ENCODE measurements around the gene LTF.
"Not testable (repeated sequence)": the region's sequence is repeated elsewhere in the genome, so short reads cannot be mapped to it uniquely, and the experiment has no call there.

Gene LTF

DNA sequence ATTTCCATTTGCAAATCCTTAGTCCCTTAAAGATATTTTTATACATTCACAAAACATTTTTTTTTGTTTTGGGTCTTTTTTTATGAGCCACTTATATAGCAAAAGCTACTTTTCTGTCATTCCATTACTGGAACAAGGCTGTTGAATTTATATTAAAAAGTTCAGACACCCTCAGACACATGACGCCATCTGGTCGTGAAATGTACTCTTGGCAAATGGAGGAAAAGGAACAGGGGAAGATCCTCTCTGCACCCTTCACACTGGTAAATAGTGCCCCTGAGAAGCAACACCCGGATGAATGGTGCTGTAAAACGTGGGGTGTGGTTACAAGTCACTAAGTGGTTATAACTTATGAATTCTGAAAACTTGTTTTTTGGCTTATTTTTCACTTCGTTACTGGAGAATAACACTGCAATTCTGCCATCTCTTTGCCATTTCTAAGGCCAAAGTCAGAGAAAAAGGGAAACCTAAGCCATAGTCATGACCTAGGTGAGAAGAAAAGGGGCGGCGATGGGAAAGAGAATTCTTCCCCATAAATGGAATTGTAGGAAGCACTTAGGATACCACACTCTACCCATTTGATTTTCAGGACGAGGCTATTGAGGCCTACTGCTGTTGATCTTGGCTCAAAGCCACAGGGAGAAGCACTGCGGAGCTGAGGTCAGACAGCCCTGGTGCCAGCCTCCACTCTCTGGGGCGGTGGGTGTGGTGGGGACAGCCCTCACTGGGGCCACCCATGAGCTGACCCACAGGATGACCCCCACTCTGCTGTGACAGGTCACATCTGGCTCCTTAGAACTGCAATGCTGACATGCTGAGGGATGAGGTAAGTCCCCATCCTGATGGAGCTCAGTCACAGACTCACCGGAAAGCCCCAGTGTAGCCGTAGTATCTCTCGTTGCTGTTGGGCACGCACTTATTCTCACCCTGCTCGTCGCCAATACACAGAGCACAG, 21.9 kb downstream of the LTF start:
- DNase-seq = peak in 8 of 51 donors; percentile 3 to 46 (median 12)

DNA sequence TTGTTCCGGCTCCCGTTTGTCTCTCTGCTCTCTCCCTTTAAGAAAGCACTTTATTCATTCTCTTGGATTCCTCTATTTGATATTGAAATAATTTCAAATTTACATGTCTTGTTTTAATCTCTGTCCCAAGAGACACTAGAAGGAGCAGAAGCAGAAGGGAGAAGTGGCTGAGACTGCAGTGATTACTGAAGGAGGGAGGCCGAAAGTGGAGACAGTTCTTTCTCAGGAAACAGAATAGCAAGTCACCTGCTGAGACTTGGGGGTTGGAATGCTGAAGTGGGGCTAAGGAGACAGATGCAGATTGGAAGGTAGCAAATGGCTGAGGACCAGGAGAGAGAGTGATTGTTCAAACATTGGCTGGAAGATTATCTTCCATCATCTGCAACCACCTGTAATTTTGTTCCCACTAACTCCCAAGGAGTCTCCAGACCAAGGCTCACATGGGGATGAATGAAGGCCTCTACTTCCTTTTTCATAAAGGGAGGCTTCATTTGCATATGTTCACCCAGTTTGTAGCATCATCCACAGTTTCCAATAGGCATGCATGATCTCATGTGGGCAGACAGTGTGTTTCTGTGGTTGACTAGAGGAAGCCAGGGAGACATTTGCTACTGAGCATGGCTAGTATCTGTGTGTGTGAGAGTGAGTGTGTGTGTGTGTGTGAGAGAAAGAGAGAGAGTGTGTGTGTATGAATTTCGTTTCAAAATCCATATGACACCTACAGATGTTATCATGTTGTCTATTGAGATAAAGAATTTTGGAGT, 24.0 kb downstream of the LTF start:
- DNase-seq = no peak

- DNase-seq = peak in 6 of 51 donors; percentile 4 to 27 (median 12)
Observed at GRCh38 chr3:46438831-46439230, 25.9 kb downstream of the LTF start.

DNA sequence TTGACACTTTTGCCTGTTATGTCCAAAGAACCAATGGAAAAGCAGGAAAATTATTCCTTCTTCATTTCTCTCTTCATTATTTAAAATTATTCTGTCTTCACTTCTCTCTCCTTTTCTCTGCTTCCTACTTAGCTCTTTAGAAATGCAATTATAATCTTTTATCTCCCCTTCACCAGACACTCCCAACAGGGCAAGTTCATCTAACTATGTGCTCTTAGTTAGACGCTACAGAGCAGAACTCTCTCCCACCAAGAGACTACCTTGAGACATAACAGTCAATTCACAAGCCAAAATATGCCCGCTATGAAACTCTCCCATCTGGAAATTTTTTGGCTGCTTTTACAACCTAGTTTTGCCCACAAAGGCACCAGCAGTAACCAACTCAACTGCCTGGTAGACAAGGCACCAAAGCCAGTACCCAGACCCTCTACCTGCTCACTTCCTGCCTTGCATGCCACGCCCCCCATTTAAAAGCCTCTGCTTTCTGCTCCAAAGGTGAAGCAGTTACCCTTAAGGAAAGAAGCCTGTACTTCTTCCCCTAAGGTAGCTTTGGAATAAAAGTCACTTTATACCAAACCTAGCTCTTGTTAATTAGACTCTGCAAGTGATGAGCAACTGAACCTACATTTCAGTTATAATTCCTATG, 29.5 kb downstream of the LTF start:
- DNase-seq = no peak

GRCh38 chr3:46433841-46434240, 30.9 kb downstream of the LTF start:
- no peak for DNase-seq

- DNase-seq = not testable (repeated sequence)
Observed at GRCh38 chr3:46433118-46433517, 31.6 kb downstream of the LTF start.

DNA sequence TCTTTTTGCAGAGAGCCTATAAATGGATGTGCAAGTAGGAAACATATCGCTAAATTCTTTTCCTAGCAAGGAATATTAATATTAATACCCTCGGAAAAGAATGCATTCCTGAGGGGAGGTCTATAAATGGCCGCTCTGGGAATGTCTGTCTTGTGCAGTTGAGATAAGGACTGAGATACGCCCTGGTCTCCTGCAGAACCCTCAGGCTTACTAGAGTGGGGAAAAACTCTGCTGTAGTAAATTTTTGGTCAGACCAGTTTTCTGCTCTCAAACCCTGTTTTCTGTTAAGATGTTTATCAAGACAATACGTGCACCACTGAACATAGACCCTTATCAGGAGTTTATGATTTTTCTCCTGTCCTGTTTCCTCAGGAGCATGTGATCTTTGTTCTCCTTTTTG, 32.8 kb downstream of the LTF start:
- DNase-seq = not testable (repeated sequence)

DNA sequence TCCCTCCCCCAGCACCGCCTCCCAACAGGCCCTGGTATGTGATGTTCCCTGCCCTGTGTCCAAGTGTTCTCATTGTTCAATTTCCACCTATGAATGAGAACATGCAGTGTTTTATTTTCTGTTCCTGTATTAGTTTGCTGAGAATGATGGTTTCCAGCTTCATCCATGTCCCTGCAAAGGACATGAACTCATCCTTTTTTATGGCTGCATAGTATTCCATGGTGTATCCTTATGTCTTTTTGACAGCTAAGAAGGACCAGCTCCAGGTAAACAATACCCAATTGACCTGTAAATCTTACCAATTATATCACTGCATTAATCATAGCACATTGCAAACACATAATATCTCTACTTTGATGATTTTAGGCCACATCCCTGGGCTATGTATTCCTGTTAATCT, 33.8 kb downstream of the LTF start:
- DNase-seq = not testable (repeated sequence)

GRCh38 chr3:46429671-46430070, 35.0 kb downstream of the LTF start:
- no peak for DNase-seq

DNA sequence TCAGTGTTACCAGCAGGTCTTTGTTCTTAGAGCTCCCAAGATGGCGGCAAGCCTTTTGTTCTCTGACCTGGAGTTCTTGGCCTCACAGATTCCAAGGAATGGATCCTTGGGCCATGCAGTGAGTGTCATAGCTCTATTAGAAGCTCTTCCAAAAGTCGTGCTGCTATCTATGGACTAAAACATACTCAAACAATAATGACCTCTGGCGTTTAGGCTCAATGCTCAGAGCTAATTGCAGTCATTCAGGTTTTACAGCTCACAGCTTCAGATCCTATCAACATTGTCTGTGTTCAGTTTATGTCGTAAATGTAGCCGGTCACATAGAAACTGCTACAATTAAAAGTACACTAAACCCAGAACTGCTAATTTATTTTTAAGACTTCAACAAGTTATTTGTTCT, 35.5 kb downstream of the LTF start:
- no peak for DNase-seq

DNA sequence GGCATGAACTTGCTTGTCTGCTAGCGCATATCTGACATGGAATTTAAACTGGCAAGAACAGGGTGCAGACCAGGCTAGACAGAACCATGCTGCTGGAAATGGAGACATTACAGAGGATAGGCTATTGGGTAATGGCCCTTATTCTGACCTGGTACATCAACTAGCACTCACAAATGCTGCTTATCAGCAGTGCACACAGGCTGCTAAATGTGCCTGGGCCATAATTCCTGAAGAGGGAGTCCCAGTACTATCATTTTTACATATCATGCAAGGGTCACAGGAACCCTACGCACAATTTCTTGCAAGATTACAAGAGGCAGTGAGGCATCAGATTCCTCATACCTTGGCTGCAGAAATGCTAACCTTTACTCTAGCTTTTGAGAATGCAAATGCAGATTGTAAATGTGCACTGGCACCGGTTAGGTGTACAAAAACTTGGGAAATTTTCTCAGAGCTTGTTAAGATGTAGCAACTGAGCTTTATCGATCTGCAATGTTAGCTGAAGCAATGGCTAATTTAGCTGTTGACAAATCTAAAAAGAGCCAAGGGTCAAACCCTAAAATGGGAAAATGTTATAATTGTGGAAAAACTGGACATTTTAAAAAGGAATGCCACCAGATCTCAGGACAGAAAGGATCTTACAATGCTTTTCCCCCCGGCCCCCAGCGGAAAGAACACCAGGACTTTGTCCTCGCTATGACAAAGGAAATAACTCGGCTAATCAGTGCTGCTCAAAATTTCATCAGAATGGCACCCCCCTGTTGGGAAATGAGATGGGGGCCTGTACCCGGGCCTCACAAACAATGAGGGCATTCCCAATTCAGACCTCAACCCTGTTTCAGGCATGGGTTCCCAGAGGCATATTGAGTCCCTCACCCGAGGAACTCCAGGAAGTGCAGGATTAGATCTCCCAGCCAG, 36.5 kb downstream of the LTF start:
- no peak for DNase-seq

DNA sequence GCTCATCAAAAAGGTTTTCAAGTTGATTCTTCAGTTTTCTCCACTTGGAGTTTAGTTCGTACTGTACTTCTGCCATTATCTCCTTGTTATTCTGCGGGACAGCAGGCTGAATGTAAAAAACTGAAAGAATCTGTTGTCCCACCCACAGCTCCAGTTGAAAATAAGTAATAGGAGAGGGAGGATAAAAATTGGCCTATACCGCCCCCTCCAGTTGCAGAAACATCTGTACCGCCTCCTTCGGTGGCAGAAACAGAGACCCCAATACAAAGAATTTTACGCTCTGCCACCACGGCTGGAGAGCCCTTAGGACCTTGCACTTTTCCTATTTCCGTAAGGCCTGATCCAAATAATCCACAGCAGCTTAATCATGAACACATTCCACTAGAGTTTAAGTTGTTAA, 37.3 kb downstream of the LTF start:
- DNase-seq = not testable (repeated sequence)

DNA sequence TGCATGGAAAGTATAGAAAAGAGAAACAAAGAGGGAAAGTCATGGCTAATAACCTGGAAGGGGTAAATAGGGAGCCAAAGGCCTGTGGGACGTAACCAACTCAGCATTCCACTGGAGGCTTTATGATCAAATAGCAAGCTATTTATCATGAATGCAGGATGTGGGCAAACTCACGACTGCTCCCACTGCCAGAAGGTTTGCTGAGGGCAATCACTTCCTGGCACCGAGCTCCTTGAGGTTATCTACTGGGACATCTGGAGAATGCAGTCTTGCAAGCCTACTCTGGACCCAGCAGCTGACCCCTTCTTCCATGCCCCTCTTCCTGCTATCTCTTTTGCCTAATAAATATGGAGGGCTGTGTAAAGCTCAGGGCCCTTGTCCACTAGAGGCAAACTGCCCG, 38.2 kb downstream of the LTF start:
- not testable (repeated sequence) for DNase-seq

GRCh38 chr3:46423588-46423987, 41.1 kb downstream of the LTF start:
- peak in 1 of 51 donors; percentile 21 for DNase-seq

DNA sequence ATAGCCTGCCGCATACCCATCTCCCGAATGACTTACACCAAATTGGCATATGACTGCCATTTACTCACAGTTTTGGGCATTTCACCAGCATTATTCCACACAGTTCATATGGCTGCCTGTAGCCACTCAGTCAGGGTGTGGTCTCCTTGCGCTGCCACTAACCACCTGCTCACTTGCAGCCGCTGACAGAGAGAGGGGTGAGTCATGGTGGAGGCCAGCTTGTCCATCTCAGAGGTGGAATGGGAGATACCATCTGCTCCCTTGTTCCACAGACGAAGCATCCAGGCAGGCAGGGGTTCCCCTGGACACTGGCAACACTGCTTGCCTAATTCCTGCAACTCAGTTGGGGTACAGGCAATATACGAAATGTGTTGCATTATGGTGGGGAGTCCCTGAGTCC, 42.1 kb downstream of the LTF start:
- peak in 1 of 51 donors; percentile 20 for DNase-seq

DNA sequence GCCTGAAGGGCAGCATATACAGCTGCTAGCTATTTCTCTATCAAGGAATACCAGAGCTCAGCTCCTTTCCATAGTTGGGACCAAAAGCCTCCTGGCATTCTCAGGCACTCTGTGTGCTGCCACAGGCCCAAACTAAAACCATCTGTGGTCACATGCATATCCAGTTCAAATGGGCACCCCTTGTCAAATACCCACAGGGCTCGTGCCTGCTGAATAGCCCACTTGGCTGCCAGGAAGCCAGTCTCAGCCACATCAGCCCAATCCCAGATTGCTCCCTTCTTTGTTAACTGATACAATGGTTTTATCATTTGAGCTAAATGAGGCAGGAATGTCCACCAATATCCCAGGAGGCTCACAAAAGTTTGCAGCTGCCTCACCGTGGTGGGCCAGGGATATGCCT, 43.8 kb downstream of the LTF start:
- no peak for DNase-seq

DNA sequence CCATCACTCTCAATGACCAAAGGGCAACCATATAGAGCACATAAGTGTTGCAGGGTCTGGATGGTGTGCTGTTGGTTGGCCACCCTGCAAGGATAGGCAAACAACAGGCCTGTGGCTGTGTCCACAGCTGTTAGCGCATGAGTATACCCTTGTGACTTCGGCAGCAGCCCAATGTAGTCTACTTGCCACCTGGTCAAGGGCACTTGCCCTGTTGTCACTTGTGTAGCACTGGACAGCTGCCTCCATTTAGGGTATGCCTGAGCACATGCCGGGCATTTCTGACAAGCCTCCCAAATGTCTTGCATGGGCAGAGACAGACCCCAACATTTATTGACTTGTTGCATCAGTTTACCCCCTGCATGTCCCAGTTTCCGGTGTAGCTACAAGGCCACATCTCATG, 44.9 kb downstream of the LTF start:
- no peak for DNase-seq

DNA sequence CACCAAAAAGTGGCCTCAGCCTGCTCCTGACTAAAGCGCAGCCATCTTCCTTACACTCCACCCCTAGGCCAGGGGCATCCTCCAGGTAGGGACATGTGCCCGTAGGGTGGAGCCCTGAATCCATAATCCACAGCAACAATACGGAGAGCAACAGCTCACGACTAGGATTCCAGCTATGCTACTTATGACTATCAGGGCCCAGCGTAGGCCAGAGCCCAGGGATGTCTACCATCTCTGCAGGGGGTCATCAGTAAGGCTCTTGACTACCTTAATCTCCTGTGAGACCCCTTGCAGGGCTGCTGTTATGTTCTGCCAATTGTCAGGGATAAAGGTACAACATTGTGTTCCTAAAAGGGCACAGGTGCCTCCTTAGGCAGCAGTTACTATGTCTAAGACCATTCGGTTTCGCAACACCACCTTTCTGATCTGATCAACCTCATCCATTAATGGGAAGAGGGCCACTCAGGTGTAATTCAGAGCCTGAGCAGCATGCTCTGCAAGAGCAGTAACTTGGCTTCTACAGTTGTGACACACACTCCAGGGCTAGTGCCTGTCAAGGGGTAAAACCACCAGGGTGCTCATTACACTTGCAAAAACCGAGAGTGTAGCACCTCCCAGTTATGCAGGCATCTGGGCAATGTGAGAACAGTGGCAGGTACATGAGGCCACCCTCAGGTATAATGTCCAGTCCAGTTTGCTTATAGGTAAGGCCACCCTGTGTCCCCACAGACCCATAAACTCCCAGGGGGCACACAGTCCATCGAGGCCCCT, 46.7 kb downstream of the LTF start:
- DNase-seq = no peak

- no peak for DNase-seq
Observed at GRCh38 chr3:46416811-46417510, 47.7 kb downstream of the LTF start.
